ENCODE measurements around the gene ANK2. TPM values are rescaled to one million over a fixed set of nuclear protein-coding genes. Genes with fewer than 3 reads are reported as not detected.

The ANK2 gene
- total RNA-seq, 6 experiments from 2014 or later = 1.4 to 9.0 (median 2.3) TPM

DNA sequence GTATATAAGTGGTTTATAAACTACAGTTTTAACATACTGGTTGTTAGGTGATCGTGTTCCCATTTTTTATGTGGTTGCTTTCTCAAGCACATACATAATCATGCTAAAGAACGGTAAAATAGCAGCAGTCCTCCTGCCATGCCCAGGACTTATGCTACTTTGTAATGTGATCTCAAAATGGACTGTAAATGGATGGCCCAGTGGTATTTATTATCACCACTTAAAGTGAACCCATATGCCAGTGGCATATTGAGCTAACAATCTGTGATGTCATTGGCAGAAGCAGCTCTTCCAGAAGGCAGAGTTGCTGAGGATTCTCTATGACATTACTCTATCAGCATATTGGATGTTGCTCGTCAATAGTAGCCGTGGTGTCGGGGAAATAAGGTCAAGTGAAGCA lies 28.6 kb downstream of the ANK2 start:
- Mint-ChIP-seq H3K4me1 (ENCODE audit: low read depth) (no peaks in the 10 kb centered on the region), H3K27me3 (ENCODE audit: insufficient read depth) (peaks cover 1% of the 10 kb centered on the region; the same call in 1 of the 2 replicates), H3K9me3 (no peaks in the 10 kb centered on the region), H3K4me3 (no peak overlapping the region), H3K27ac (no peak overlapping the region), H3K36me3 (ENCODE audit: low read depth) (no peaks in the 10 kb centered on the region)
- no peak for DNase-seq
- TF ChIP-seq, protein P1, sequence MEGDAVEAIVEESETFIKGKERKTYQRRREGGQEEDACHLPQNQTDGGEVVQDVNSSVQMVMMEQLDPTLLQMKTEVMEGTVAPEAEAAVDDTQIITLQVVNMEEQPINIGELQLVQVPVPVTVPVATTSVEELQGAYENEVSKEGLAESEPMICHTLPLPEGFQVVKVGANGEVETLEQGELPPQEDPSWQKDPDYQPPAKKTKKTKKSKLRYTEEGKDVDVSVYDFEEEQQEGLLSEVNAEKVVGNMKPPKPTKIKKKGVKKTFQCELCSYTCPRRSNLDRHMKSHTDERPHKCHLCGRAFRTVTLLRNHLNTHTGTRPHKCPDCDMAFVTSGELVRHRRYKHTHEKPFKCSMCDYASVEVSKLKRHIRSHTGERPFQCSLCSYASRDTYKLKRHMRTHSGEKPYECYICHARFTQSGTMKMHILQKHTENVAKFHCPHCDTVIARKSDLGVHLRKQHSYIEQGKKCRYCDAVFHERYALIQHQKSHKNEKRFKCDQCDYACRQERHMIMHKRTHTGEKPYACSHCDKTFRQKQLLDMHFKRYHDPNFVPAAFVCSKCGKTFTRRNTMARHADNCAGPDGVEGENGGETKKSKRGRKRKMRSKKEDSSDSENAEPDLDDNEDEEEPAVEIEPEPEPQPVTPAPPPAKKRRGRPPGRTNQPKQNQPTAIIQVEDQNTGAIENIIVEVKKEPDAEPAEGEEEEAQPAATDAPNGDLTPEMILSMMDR (IDR thresholded peaks at IDR 0.05) = no peak

DNA sequence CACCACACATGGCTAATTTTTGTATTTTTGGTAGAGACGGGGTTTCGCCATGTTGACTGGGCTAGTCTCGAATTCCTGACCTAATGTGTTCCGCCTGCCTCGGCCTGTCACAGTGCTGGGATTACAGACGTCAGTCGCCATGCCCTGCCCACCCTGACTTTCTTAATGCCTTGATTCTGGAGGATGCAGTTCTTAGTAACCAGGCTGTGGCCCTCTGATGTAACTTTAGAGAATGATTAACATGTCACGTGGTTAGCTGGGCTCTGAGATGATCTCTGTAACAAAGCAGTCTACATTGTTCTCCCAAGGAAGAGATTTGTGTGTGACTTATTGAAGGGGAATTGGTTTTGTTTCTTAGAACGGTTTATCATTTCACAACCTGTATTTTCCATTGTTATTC lies 30.6 kb downstream of the ANK2 start:
- Mint-ChIP-seq H3K4me1 (ENCODE audit: low read depth) (no peaks in the 10 kb centered on the region), H3K36me3 (ENCODE audit: low read depth) (no peaks in the 10 kb centered on the region), H3K27me3 (ENCODE audit: insufficient read depth) (peaks cover 1% of the 10 kb centered on the region; the same call in 1 of the 2 replicates), H3K27ac (no peak overlapping the region), H3K4me3 (no peak overlapping the region), H3K9me3 (no peaks in the 10 kb centered on the region)
- no peak for DNase-seq
- TF ChIP-seq, protein P1 (IDR thresholded peaks at IDR 0.05) = no peak

DNA sequence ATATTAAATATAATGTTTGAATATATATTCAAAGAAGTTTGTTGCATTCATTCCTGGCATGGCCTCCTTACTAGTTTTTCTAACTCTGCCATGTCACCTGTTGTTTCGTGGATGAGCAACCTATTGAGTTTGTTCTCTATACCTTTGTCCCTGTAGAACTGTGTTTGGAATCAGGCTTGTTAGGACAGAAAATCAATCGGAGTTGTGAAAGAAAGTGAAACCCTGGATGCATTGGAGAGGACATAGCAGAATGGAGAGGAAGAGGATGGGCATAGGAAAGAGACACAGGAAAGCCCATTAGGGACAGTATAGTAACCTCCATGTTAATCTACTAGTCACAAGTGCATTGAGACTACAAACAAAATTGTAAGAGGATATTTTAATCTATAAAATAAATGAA lies 31.2 kb downstream of the ANK2 start:
- Mint-ChIP-seq H3K4me1 (ENCODE audit: low read depth) (no peaks in the 10 kb centered on the region), H3K27ac (no peak overlapping the region), H3K36me3 (ENCODE audit: low read depth) (no peaks in the 10 kb centered on the region), H3K27me3 (ENCODE audit: insufficient read depth) (peaks cover 1% of the 10 kb centered on the region; the same call in 1 of the 2 replicates), H3K4me3 (no peak overlapping the region), H3K9me3 (no peaks in the 10 kb centered on the region)
- TF ChIP-seq, protein P1 (IDR thresholded peaks at IDR 0.05) = no peak
- no peak for DNase-seq

DNA sequence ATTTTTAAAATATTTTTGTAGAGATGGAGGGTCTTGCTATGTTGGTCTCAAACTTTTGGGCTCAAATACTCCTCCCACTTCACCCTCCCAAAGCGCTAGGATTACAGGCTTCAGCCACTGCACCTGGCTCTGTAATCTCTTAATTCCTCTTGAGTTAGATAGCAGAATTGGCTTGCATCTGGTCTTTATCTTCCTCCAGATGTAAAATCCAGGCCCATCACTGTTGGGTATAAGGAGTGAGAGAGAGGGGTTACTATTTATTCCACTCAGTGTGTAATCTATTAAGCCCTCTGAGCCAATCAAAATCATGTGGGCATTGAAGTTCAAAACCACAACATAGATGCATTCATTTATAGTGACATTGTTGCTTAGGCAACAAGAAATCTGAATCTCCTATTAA lies 33.9 kb downstream of the ANK2 start:
- Mint-ChIP-seq H3K27ac (no peak overlapping the region), H3K9me3 (no peaks in the 10 kb centered on the region), H3K27me3 (ENCODE audit: insufficient read depth) (peaks cover 1% of the 10 kb centered on the region; the same call in 1 of the 2 replicates), H3K36me3 (ENCODE audit: low read depth) (no peaks in the 10 kb centered on the region), H3K4me3 (no peak overlapping the region), H3K4me1 (ENCODE audit: low read depth) (no peaks in the 10 kb centered on the region)
- TF ChIP-seq, protein P1 (IDR thresholded peaks at IDR 0.05) = no peak
- DNase-seq = no peak

DNA sequence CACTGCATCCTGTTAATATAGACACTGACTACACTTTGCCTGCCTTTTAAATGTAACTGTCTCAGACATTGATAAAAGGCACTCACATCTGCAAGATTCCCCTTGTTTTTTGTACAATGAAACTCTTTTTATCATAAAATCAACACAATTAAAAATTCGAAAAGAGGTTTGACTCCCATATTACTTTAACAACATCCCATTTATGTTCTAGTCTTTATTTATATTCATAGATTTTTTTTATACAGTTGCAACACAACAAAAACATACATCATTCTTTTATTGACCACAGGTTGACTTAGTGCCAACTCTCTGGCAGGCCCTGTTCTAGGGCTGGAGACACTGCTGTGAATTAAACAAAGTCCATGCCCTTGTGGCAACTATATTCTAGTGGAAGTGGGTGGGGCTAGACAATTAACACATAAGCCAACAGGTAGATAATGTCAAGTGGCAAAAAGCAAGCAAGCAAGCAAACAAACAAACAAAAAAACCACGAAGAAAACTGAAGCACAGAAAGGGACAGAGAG lies 36.8 kb downstream of the ANK2 start:
- H3K9me3 Mint-ChIP-seq = no peaks in the 10 kb centered on the region
- H3K36me3 Mint-ChIP-seq (ENCODE audit: low read depth) = no peaks in the 10 kb centered on the region
- no peak overlapping the region for H3K4me3 Mint-ChIP-seq
- DNase-seq = no peak
- TF ChIP-seq, protein P1 (IDR thresholded peaks at IDR 0.05) = no peak
- H3K4me1 Mint-ChIP-seq (ENCODE audit: low read depth) = no peaks in the 10 kb centered on the region
- no peak overlapping the region for H3K27ac Mint-ChIP-seq
- no peaks in the 10 kb centered on the region for H3K27me3 Mint-ChIP-seq (ENCODE audit: insufficient read depth)

DNA sequence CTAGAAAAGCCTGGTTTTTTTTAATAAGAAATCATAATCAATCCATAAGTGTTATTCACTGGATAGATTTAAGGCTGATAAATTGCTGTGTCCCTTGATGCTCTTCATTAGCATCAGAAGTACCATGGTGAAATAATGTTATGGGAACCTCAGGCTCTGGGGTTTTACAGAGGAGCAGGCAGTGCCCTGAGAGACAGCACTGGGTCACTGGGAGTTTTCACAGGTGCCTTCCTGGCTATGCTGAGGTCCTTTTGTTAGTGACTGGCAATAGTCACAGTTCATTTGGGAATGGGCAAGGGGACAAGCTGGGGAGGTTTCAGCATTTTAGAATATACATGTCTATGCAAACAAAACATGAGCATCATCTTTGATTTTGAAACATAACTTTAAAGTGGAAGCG lies 38.6 kb downstream of the ANK2 start:
- H3K4me1 Mint-ChIP-seq (ENCODE audit: low read depth) = no peaks in the 10 kb centered on the region
- H3K27ac Mint-ChIP-seq = no peak overlapping the region
- no peak overlapping the region for H3K4me3 Mint-ChIP-seq
- no peaks in the 10 kb centered on the region for H3K9me3 Mint-ChIP-seq
- DNase-seq = no peak
- no peaks in the 10 kb centered on the region; the same call in 1 of the 2 replicates for H3K27me3 Mint-ChIP-seq (ENCODE audit: insufficient read depth)
- H3K36me3 Mint-ChIP-seq (ENCODE audit: low read depth) = no peaks in the 10 kb centered on the region
- TF ChIP-seq, protein P1 (IDR thresholded peaks at IDR 0.05) = no peak
